Effector CD8-positive, alpha-beta T cell (primary cell): ENCODE data around the gene TLN1.

Experiments
- DNase-seq: peaks from one replicate; lab custom pipeline; 2025; lab: John Stamatoyannopoulos, UW

The TLN1 gene

DNA sequence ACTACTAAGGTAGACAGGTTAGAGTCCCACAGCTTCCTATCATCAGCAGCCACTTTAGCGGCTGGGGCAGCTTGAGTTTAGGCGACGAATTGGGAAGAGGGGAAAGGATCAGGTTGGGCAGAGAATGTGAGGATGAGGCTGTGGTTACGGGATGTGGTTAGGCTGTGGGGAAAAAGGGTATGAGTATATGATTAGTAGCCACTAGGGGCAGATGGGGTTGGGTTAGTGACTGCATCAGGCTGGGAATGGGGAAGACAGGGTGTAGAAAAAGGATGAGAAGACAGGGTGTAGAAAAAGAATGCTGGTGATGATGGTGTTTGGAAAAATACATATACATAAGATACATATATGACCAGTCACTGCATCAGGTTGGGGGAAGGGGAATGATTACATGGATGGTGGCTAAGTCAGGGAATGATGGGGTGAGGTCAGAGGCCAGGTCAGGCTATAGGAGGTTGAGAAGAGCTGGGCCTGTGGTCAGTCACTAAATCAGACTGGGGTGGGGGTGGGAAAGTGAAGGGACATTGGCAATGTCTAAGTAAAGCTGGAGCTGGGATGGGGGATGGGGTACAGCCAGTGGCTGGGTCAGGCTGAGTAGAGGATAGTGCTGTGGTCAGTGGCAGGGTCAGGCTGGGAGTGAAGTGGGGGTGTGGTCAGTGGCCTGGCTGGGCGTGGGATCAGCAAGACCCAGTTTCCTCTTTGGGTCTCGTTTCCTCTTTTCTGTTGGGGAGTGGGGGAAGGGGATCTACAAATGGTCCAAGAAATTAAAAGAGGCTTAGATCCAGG, 2.1 kb downstream of the TLN1 start:
- DNase-seq, result peak; percentile 5

DNA sequence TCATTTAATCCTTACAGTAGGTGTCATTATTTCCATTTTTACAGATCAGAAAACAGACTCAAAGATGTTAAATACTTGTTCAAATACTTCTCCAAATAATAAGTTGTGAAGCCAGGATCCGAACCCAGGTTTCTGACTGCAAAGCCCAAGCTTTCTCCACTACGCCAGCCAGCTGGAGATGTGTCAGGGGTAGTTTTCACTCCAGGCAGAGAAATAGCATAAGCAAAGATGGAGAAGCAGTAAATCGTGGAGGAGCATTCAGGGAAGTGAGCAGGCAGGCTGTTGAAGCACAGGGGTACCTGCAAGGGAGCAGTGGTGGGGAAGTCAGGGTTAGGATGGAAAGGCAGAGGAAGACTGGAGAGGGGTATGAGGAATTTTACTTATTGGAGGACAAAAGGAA, 2.9 kb downstream of the TLN1 start:
- no peak for DNase-seq

DNA sequence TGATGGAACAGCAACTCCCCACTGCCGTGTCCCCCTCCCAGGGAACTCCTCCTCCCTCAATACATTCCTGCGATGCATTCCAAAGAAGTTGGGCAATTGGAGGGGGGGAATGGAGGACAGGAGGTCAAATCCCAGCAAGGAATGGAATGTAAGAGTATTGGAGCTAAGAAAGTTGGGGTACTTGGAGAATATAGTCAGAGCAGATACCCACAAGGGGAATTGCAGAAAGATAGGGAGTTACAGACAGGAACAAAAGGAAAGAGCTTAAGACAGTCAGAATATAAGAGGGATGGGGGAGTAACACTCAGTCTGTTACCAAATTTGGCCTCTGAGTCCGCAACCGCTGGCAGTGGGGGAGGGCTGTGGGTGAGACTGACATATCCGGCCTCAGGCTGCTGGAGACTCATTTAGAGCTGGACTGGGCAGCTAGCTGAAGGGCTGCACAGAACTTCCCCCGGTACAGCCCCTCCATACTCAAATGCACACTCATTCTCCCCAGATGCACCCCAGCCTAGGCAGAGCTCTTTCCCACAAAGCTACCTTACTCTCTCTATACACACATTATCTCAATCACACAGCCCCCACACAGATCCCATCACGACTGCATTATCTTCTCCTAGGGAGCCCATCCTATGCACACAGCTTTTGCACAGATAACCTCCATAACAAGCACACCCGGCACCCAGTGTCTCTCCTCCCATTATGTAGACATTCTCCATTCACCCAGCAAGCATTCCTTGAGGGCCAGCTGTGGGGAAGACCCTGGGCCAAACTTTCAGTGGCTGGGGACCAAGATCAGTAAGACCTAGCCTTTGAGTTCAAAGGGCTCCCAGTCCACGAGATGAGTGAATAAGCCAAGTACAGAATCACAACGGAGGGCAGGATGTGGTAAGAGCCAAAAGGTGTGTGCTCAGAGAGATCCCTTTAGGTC, 3.7 kb downstream of the TLN1 start:
- no peak for DNase-seq

DNA sequence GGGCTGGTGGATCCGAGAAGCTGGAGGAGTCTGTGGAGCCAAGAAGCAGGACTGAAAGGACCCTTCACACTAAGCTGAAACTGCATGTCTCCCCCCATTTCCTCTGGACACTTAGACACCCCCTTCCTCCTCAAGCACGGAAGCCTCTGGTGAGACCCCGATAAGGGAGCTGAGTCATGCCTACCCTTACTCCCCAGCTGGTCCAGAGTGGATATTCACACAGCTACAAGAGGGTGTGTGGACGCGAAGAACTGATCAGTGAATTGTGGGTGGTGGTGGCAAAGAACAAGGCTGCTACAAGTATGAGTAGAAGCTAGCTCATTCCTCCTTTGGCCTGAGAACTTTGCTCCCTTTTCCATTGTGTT, 4.3 kb downstream of the TLN1 start:
- DNase-seq, result no peak

DNA sequence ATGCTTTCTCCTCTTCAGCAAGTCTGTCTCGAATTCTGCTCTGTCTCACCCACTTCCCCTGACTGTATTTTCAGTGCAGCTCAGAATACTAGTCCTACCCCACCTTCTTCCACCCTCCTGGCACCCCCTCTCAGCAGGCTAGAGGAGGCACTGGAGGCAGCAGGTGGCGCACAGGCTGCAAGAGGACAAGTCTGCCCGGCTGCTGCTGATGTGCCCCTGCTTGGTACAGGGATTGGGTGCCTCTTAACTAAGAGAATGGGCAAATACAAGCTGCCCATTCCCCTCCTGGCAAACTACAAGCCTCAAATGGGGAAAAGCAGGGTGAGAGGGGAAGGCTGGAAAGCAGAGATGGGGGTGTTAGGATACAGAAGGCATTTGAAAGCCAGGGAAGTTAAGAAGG, 5.1 kb downstream of the TLN1 start:
- no peak for DNase-seq

DNA sequence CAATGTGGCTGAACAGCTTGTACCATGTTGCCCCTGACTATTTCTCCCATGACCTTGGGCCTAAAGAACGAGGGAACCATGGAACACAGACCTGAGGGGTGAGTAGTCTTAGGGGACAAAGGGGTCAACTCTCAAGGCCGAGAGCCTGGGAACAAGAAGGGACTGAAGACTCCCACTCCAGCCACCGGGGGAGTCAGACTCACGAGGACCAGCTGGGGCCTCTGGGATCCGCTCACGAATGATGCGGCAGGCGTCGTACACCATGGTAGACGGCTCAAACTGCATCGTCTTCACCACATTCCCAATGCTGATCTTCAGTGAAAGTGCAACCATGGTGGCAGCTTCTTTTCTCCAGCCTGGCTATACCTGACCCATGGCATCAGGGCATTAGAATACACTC, 6.6 kb downstream of the TLN1 start:
- no peak for DNase-seq

DNA sequence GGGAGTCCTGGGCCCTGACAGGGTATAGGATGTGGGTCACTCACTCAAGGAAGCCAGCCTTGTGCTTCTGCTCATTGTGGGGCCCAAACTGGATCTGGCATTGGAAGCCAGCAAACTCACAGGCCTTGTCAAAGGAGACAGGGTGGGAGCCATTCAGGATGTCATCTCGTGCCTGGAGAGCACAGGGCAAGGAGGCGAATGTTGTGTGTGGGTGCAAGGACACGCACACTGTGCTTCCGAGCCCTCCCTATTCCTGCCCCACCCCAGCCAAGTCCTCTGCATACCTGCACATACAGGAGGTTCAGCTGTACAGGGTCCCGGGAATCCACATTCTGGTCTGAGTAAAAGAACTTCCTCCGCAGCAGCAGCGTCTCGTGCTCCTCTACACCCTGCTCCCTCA, 8.1 kb downstream of the TLN1 start:
- DNase-seq, result no peak

DNA sequence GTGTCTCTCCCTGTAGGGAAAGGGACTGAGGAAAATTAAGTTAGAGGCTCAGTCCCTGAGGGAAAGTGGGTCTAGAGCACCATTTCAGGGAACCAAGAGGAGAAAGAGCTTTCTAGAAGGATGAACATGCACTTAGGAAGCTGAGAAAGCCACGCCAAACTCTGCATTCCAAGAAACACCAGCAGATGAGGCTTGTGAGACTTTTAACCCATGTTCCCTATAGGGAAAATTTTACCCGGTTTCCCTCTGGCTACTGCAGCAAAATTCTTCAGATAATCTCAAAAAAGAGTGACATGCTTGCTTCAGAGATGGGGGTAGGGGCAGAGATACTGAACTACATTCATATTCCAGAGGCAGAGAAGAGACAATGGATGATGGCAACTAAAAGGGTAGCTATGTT, 8.6 kb downstream of the TLN1 start:
- no peak for DNase-seq

DNA sequence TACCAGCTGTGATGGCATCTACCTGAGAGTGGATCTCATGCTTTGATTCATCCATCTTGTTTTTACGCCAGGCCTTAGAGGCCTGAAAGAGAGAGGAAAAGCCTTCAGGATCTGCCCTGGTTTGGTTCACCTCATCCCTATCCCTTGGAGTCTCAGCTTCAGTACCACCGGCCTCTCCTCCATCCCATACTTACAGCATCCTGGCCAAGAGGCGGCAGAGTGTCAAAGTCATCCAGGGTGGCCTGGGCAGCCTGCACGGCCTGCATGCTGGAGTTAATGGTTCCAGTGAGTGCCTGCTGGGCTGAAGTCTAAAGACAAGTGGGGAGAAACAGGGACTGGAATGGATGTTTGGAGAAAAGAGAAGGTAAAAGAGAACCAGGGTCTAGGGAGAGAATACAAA, 12.4 kb downstream of the TLN1 start:
- no peak for DNase-seq

DNA sequence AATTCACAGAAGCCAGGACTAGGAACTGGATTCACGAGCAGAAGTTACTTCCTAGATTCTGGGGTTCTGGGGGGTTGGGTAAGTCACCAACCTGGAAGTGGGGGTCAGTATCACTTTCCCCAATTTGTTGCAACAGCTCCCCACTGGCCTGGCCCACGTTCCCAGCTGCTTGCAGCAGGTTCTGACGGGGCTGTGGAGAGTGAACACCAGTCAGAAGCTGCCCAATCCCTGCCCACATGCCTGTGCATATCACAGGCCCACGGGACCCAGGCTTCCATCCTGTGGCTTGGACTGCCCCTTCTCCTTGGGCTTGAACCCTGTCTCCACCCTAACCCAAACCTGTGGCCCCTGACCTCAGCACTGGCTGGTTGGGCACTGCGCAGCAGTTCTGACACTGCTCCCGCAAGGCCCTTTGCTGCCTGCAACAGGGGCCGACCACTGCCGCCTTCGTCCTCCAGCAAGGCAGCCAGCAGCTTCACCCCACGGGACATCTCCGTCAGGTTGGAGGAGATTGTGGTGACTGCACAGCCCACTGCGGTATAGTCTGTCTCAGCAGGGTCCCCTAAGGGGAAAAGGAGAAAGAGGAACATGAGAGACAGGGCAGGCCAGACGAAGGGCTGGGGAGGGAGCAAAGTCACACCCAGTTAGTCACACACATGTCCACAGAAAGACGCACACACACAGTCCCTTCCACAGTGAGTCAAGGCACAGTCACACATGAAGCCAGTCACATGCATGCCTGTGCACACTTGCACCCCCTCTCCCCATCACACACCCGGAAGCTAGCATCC, 13.1 kb downstream of the TLN1 start:
- DNase-seq, result no peak

DNA sequence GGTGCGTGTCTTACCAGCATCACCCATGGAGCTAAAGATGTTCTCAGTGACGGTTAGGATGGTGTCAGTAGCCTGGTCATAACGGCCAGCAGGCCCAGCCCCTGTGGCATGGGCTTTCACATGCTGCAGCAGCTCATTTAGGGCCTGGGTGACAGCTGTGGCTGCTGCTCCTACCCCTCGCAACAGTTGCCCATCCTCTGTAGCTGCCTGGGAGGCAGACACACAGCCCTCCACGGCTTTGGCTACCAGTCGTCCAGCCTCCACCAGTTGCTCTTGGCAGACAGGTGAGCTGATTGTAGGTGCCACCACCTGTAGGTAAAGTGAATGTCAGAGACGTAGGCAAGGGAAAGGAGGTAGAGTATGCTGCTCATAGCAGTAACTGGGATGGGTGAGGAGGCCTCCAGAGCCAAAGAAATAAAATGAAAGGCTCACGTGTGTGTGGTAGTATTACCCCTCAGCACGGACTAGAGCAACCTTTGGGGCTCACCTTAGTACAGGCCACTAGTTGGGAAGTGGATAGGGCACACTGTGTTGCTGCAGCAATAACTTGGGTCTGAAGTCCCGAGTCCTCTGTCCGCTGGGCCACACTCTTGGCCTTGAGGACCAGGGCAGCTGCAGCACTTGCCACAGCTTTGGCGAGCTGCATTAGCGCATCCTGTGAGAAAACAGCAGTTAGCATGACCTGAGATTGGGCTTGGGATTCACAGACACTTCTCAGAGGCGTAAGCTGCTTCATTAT, 14.7 kb downstream of the TLN1 start:
- no peak for DNase-seq

DNA sequence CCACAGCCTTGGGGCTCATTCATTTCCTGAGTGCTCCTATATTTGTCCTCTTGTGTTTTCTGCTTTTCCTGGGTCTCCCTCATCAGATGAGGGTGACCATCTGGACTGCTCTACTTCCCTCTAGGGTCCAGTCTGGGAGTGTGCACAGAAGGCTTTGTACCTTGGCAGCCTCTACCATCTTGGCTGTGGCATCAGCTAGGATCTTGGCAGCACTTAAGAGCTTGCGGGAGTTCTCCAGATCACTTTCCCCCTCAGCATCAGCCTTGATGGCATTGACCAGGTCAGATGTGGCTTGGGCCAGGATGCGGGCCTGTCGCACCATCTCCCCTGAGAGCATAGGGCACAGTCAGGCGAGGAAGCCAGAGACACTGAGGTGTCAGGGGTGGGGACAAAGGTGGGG, 15.8 kb downstream of the TLN1 start:
- no peak for DNase-seq

DNA sequence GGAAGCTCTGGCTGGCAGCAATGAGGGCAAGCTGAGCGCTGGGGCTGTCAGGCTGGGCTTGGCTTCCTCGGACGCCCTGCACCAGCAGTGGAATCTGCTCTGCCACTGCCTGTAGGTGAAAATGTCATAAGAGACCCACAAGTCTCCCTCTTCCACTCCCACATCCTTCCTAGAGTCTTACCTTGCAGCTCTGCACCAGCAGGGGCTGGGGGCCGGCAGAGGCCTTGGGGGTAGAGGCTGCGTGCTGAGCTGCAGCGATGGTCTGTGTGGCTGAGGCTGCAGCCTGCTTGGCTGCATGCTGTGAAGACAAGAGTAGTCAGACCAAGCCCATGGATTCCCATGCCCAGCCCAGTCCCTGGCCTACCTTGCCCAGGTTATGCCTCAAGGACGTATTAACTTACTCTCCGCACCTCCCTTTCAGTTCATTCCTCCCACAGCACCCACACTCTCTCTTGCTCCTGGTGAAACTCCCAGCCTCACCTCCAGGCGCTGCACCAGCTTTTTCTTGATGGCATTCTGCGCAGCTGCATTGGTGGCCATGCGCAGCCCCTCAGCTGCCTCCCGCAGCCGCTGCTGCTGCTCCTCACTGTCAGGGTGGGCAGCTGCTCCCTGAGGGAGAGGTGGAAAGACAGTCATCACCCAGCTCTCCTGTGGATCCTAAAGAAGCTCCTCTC, 17.3 kb downstream of the TLN1 start:
- no peak for DNase-seq

DNA sequence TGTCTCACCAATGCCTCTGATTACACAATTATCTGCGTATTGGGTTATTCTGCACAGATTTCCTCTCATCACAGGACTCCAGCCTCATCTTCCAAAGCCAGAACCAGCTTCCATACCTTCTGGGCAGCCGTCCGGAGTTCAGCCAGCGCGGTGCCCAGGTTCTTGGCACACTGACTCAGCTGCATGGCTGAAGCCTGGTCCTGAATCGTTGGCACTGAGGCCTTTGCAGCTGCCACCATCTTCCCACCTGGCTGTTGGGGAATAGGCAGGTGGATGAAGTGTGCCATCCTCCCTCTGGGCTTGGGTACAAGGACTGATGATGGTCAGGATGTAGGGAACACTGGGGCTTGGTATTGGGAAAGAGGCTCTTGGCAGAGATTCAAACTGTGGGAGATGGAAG, 17.9 kb downstream of the TLN1 start:
- no peak for DNase-seq

DNA sequence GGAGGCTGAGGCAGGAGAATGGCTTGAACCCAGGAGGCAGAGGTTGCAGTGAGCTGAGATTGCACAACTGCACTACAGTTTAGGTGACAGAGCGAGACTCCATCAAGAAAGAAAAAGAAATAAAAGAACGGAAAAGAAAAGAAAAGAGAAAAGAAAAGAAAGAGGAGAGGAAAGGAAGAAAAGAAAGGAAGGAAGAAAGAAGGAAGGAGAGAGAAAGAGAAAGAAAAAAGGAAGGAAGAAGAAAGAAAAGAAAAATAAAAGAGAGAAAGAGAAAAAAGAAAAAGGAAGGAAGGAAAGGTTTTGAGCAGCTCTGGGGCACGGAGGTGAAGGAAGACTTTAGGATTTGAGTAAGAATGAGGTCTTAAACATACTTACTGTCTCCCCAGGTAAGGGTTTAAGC, 18.4 kb downstream of the TLN1 start:
- no peak for DNase-seq

DNA sequence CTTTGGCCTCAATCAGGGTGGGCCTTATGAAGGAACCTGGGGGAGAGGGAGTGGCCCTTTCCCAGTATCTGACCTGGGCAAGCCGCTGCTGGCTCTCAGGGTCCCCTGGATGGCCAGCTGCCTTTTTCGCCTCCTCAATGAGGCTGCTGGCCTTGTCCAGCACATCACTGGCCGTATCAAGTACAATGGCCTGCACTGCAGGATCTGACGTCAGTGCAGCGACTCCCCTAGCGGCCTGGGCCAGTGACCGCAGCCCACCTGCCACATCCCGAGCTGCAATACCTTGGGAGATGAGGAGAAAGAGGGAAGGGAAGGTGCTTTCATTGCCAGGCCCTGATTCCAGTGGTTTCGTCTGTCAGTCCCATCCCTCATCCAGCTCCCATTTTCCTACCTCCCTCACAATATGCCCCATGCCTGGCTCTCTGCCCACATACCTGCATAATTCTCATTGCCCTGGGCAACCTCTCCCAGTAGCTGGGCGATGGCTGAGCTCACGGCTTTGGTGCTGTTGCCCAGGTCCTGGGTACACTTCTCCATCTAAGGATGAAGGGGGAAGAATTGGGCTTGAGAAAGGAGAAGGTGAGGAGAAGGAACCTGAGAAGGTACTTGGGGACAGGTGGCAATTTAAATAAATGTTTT, 19.1 kb downstream of the TLN1 start:
- DNase-seq, result no peak

DNA sequence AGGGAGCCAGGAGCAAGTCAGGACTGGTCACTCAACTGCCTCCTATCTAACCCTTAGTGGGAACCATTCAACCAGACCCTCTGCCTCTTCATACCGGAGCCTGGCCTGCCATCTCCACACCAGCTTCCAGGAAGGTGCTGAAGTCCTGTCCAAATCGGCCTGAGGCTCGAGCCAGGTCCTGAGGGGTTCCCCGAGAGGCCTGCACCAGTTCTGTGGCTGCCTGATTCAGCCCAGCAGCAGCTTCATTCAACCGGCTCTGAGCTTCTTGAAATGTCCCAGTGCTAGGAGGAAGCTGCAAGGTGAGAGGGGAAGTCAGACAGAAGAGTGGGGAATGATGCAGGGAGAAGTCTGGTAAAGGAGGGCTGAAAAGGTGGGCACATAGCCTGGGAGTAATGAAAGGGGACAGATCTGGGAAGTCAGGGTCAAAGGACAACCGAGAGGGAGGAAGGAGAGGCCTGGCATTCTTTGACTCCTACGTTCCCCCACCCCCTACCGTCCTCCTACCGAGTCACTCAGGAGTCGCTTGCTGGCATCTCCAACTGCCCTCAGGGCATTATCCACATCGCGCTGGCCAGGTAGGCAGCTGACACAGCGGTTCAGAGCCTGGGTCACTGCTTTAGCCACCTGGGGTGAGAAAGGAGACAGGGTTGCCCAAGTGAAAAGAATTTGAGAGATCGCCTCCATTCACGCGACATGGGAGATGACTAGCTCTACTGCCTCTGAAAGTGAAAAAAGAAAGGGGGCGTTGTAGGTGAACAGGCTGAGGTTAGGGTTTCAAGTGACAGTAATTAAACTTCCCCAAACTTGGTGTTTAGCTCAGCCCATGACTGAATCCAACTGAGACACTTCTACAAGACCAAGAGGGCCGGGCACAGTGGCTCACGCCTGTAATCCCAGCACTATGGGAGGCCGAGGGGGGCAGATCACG, 20.2 kb downstream of the TLN1 start:
- DNase-seq, result no peak

DNA sequence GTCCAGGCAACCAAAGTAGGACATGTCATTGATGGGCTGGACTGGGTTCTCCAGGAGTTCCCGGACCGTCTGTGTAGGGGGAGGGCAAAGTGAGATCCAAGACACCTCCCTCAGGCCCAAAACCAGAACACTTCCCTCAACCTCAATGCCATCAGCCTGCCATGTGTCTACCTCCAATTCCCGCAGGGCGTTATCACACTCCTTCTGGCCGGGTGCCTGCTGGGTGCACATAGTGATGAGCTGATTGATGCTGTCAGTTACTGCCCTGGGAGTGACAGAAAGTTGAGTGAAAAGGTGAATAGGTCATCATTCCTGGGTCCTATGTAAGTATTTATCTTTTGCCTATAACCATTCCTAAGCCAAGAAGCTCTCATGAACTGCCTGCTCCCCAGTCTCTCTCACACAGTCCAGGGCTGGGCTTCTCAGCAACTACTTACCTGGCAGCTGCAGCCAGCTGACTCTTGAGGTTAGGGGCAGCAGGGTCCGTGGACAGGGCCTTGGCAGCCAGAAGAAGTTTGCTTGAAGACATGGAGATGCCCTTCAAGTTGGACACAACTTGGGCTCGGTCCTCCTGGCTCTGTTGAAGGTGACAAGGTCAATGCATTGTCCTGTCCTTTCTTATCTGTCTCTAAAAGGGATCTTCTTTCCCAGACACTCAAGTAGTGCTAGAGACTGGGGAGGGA, 21.0 kb downstream of the TLN1 start:
- no peak for DNase-seq

DNA sequence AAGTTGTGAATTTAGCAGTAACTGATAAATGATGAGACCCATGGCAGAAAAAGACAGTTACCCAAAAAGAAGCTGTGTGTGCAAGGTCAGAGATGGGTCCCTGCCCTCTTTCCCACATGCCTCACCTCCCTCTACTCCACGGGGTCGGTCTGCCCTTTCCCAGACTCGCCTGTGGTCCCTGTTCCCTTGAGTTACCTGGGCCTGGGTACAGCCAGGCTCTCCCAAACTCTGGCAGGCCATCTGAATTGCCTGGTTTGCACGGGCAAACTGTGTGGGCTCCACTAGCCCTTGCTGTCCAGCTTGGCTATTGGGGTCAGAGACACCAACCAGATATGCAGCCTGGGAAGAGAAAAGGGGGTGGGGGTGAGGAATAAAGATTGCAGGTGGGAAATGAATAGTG, 23.8 kb downstream of the TLN1 start:
- no peak for DNase-seq
